H7 (cell line): ENCODE data around the gene DAAM1. TPM values are rescaled to one million over a fixed set of nuclear protein-coding genes. Genes with fewer than 3 reads are reported as not detected.

Experiments
- DNase-seq: peaks from one replicate; pipeline ENCODE4 v3.0.0; 2012
- H3K27me3 ChIP-seq: 2 replicates; pipeline ENCODE4 v1.6.0; 2011; ENCODE audit warnings: mild to moderate bottlenecking, low read length; ENCODE audit not compliant: control insufficient read depth, insufficient read depth
- H3K36me3 ChIP-seq: replicated peaks from 2 replicates; pipeline ENCODE4 v1.5.1; 2011; ENCODE audit warnings: low read length; ENCODE audit not compliant: control insufficient read depth, insufficient read depth
- H3K4me3 ChIP-seq: 2 replicates; pipeline ENCODE4 v1.5.1; 2011; ENCODE audit warnings: low read depth, mild to moderate bottlenecking, control low read depth, low read length, moderate library complexity; ENCODE audit not compliant: insufficient read depth
- total RNA-seq: library from RNA; depleted of rRNA; stranded (reverse); fragments of >200 nt; shearing (Covaris generic); gene quantifications from 2 replicates; pipeline ENCODE4 v1.2.3, GENCODE V29; 2014

Gene DAAM1
- total RNA-seq, 1 experiment from 2014 or later: 11.4 TPM

- Histone ChIP-seq H3K27me3 (no peaks in the 10 kb centered on the region), H3K4me3 (no peak overlapping the region), H3K36me3 (no peaks in the 10 kb centered on the region)
- DNase-seq: no peak
These were observed 11.2 kb upstream of the DAAM1 start for GRCh38 chr14:59177262-59177661.

DNA sequence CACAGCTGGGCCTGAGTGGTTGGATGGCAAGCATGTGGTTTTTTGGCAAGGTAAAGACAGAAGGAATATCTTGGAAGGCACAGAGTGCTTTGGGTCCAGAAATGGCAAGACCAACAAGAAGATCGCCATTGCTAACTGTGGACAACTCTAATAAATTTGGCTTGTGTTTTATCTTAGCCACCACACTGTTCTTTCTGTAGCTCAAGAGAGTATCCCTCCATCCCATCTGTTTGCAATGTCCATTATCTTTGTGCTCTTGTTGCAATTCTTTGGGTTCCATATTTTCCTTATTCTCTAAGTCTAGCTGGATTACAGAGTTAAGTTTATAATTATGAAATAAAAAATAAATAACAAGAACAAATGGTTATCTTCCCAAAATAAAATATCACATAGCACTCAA, 6.7 kb upstream of the DAAM1 start:
- Histone ChIP-seq H3K27me3 (peaks cover 13% of the 10 kb centered on the region), H3K4me3 (no peak overlapping the region), H3K36me3 (no peaks in the 10 kb centered on the region)
- DNase-seq: no peak

DNA sequence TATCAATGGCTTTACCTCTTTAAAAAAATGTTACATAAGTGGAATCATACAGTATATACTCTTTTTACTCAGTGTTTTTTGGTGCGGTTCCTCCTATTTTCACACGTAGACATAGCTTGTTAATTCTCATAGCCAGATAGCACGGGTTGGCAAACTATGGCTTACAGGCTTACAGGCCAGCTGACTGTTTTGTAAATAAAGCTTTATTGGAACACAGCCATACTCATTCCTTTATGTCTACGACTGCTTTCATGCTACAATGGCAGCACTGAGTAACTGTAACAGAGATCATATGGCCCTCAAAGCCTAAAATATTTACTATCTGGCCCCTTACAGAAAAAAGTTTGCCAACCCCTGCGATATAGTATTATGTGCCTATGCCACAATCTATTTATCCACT, 5.8 kb upstream of the DAAM1 start:
- Histone ChIP-seq H3K4me3 (no peak overlapping the region), H3K27me3 (peaks cover 19% of the 10 kb centered on the region), H3K36me3 (no peaks in the 10 kb centered on the region)
- DNase-seq: no peak

DNA sequence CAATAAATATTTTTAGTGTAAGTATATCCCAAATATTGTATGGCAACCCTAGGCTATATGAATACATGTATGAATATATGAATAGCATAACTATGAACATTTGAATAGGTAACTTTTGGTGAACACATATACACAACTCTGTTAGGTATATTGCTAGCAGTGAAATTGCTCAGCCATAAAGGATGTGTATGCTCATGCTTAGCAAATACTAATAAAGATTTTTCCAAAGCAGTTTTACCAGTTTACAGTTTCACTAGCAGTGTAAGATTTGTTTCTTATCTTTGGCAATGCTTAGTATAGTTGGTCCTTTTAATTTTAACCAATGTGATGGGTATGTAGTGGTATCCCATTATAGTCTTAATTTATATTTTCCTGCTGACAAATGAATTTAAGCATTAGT, 5.3 kb upstream of the DAAM1 start:
- H3K36me3 ChIP-seq: no peaks in the 10 kb centered on the region
- peaks cover 22% of the 10 kb centered on the region for H3K27me3 ChIP-seq
- no peak for DNase-seq
- H3K4me3 ChIP-seq: no peak overlapping the region

DNA sequence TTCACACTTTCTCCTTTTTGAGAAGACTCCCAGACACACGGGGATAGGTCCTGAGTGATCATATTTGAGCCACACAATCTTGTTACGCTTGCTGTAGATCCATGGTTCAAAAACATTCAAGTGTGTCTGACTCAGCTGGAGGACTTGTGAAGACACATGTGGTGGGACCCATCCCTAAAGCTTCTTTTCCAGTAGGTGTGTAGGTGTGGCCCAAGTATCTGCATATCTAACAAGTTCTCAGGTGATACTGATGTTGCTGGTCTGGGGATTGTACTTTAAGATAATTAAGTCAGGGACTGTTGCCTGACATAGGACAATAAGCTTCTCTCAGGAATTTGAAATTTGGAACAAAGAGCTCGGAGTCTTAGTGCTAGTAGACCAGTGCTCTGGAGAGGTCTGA, 4.1 kb upstream of the DAAM1 start:
- Histone ChIP-seq H3K36me3 (no peaks in the 10 kb centered on the region), H3K4me3 (no peak overlapping the region), H3K27me3 (peaks cover 26% of the 10 kb centered on the region)
- DNase-seq: no peak

GRCh38 chr14:59185676-59186075, 2.8 kb upstream of the DAAM1 start:
- H3K27me3 ChIP-seq: peaks cover 32% of the 10 kb centered on the region
- DNase-seq: no peak
- H3K36me3 ChIP-seq: no peaks in the 10 kb centered on the region
- H3K4me3 ChIP-seq: no peak overlapping the region

- Histone ChIP-seq H3K27me3 (peaks cover 32% of the 10 kb centered on the region), H3K36me3 (no peaks in the 10 kb centered on the region), H3K4me3 (no peak overlapping the region)
- DNase-seq: no peak
These were observed 2.2 kb upstream of the DAAM1 start for GRCh38 chr14:59186306-59186705.

DNA sequence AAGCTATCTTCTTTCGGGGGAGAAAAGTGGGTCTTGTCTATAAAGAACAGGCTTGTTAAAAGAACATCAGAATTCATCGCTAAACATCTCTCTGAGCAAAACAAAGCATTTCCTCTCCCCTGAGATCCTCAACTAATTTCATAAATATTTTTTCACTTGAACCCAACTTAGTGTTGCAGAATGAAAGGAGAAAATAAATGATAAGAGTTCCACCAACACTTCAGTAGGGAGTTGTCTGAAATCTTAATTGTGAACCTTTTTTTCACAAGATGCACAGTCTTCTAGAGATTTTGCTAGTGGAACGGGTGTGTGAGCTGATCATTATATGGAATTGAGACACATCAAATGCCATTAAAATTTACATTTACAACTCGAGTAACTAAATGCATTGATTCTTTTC, 1.3 kb upstream of the DAAM1 start:
- no peak for DNase-seq
- Histone ChIP-seq H3K36me3 (no peaks in the 10 kb centered on the region), H3K4me3 (no peak overlapping the region), H3K27me3 (peaks cover 32% of the 10 kb centered on the region)

- Histone ChIP-seq H3K36me3 (no peaks in the 10 kb centered on the region), H3K27me3 (peaks cover 32% of the 10 kb centered on the region), H3K4me3 (peak overlapping the region; percentile 56)
- DNase-seq: no peak
These were observed 536 bp upstream of the DAAM1 start for GRCh38 chr14:59187802-59188460.

DNA sequence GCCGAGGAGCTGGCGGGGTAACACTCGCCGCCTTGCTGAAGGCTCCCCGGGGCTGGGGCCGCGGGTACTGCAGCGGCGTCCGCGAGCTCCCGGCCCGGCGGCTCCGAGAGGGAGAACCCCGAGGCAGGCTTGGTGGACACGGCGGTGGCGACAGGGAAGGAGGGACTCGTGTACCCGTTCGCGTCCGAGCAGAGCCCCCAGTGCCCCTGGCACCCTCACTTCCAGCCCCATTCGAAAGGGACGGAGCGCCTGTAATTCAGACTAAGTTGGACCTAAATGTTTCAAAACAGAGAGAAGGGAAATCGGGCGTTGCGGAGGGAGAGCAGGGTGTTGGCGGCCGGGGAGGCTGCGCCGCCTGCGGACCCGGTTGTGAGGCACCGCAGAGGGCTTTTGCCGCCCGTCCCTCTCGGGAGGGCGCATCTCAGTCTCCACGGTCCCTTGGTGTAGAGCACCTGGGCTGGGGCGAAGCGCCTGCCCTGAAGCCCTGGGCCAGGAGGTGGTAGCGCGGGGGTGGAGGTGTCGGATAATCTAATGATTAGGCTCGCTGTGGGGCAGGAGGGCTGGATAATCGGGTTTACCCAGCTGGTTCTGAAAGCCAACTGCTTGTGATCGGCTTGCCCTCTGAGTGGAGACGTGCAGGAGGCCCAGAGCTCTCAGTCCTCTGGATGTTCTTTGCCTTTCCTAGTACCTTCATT, 771 bp downstream of the DAAM1 start:
- Histone ChIP-seq H3K4me3 (peak overlapping the region; percentile 77), H3K36me3 (no peaks in the 10 kb centered on the region), H3K27me3 (peaks cover 32% of the 10 kb centered on the region)
- peak; percentile 48 for DNase-seq

DNA sequence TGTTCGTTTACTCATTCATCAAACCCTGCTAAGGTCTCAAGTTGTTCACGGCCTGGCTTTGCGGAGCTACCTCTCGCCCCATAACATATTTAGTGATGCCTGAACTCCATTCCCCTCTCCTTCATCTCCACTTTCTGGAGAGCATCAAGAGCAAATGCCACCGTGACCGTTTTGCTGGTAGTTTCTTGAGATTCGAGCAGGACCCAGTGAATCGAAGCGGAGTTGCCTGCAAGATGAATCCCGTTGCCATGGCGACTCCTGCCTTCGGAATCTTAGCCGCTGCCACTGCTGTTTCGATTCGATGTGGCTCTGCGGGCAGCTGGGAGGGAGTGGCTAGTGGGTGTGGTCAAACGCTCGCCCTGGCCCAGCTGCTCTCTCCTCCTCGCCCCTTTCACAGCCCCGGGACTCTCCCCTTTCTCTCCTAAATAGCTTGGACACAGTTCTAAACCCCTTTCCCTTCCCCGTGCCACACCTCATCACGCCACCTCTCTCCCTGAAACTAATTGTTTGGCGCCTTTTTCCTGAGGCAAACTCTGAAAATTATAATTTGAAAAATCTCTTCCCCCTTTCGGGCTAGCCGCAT, 1.4 kb downstream of the DAAM1 start:
- peaks cover 32% of the 10 kb centered on the region for H3K27me3 ChIP-seq
- DNase-seq: peak; percentile 89
- H3K4me3 ChIP-seq: peak overlapping the region; percentile 77
- H3K36me3 ChIP-seq: no peaks in the 10 kb centered on the region

DNA sequence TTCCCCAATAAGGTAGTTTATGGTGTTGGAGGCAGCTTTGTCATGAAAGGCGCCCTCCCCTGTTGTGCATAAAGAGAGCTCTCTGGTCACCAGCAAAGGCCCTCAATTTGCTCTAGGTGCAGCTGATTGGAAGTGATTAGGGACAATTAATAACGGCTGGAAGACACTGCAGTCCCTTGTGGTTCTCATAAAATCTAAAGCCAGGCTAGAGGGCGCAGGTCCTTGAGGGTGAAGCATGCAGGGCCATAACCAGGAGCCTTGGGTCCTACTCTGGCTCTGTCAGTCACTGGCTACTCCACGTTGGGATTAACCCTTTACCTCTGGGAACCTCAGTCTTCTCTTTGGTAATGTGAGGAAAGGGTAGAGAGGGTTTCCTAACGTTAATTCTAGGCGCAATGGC, 1.9 kb downstream of the DAAM1 start:
- DNase-seq: peak; percentile 64
- Histone ChIP-seq H3K27me3 (peaks cover 28% of the 10 kb centered on the region), H3K4me3 (peak overlapping the region; percentile 77), H3K36me3 (no peaks in the 10 kb centered on the region)

GRCh38 chr14:59195912-59196311, 7.4 kb downstream of the DAAM1 start:
- no peak overlapping the region for H3K4me3 ChIP-seq
- no peaks in the 10 kb centered on the region for H3K27me3 ChIP-seq
- no peaks in the 10 kb centered on the region for H3K36me3 ChIP-seq
- no peak for DNase-seq

DNA sequence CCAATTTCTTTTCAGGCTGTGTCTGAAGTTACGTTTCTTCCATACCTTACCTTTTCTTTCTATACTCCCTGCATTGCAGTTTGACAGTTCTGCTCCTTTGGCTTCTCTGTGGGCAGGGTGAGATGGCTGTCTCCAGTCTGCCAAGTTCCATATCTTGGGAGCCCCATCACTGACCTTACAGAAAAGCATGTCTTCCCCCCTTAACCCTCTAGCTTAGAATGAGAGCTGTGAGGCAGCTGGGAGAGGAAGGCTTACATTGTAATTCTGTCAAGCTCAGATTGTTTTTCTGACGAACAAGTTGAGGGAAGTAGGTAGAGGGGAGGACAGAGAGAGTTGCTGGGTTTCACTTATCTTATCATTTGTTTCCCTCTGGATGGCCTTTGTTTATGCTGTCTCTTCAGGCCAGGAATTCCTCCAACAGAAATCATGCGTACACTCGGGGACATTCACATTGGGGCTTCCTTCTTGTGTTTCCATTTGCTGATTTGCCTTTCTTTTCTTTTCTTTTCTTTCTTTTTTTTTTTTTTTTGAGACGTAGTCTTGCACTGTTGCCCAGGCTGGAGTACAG, 9.3 kb downstream of the DAAM1 start:
- no peaks in the 10 kb centered on the region for H3K27me3 ChIP-seq
- no peak overlapping the region for H3K4me3 ChIP-seq
- H3K36me3 ChIP-seq: no peaks in the 10 kb centered on the region
- no peak for DNase-seq

DNA sequence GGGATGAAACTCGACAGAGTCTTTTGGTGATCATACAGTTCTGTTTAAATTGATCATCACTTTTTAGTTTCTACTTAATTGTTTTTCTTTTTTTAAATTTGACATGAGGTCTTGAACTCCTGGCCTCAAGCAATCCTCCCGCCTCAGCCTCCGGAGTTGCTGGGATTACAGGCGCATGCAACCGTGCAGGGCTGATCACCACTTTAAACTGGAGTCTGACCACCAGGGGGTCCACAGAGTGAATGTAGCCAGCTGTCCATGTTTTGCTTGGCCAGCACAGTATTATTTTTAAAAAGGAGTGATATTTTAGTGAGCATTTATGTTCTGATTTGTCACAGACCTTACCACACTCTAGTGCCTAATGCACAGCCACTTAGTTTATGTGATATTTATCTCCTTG, 10.7 kb downstream of the DAAM1 start:
- no peak overlapping the region for H3K4me3 ChIP-seq
- H3K36me3 ChIP-seq: no peaks in the 10 kb centered on the region
- no peak for DNase-seq
- no peaks in the 10 kb centered on the region for H3K27me3 ChIP-seq
